GM21717 (cell line): ENCODE measurements around the gene PCNT.

Experiments
- ATAC-seq: cut with Tn5 transposase; IDR thresholded peaks from one replicate; pipeline ENCODE4 v1.9.1; 2021; ENCODE audit warnings: mild to moderate bottlenecking, moderate library complexity; ENCODE audit not compliant: unreplicated experiment

The PCNT gene, protein sequence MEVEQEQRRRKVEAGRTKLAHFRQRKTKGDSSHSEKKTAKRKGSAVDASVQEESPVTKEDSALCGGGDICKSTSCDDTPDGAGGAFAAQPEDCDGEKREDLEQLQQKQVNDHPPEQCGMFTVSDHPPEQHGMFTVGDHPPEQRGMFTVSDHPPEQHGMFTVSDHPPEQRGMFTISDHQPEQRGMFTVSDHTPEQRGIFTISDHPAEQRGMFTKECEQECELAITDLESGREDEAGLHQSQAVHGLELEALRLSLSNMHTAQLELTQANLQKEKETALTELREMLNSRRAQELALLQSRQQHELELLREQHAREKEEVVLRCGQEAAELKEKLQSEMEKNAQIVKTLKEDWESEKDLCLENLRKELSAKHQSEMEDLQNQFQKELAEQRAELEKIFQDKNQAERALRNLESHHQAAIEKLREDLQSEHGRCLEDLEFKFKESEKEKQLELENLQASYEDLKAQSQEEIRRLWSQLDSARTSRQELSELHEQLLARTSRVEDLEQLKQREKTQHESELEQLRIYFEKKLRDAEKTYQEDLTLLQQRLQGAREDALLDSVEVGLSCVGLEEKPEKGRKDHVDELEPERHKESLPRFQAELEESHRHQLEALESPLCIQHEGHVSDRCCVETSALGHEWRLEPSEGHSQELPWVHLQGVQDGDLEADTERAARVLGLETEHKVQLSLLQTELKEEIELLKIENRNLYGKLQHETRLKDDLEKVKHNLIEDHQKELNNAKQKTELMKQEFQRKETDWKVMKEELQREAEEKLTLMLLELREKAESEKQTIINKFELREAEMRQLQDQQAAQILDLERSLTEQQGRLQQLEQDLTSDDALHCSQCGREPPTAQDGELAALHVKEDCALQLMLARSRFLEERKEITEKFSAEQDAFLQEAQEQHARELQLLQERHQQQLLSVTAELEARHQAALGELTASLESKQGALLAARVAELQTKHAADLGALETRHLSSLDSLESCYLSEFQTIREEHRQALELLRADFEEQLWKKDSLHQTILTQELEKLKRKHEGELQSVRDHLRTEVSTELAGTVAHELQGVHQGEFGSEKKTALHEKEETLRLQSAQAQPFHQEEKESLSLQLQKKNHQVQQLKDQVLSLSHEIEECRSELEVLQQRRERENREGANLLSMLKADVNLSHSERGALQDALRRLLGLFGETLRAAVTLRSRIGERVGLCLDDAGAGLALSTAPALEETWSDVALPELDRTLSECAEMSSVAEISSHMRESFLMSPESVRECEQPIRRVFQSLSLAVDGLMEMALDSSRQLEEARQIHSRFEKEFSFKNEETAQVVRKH (N-terminal part only)

DNA sequence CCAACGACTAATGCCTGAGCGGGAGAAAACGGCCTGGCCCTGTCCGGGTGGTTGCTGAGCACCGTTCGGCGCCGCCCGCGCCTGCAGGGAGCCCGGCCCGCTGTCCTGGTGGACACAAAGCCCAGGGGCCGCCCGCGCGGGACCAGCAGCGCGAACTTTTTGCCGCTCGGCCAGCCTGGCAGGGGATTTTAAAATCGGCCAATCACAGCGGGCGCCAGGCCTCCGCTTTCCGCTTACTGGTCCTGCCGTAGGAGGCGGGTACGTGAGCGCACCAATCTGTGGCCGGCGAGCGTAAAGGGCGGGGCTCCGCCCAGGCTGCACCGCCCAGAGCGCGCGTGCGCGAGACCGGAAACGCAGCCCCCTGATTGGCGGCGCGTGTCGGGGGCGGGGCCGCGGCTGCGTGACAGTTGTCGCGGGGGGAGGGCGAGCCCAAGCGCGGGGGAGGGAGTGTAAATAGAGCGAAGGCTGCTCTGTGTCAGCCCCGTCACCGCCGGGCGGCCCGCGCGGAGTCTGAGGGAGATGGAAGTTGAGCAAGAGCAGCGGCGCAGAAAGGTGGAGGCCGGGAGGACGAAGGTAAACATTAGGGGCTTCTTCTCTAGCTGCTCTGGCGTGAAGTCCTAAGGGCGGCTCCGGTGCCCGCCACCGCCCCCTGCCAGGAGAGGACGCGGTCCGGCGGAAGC is at the start of gene PCNT, which contains the start of gene C21orf58:
Gene PCNT (plus strand): TSS at position 447 of the 680 bp plus-strand sequence. CDS start 73 bp downstream, at position 520.
Gene C21orf58 (minus strand): TSS at position 161 of the 680 bp plus-strand sequence. CDS start 1,132 bp downstream, outside the sequence.
- peak; percentile 73 for ATAC-seq

DNA sequence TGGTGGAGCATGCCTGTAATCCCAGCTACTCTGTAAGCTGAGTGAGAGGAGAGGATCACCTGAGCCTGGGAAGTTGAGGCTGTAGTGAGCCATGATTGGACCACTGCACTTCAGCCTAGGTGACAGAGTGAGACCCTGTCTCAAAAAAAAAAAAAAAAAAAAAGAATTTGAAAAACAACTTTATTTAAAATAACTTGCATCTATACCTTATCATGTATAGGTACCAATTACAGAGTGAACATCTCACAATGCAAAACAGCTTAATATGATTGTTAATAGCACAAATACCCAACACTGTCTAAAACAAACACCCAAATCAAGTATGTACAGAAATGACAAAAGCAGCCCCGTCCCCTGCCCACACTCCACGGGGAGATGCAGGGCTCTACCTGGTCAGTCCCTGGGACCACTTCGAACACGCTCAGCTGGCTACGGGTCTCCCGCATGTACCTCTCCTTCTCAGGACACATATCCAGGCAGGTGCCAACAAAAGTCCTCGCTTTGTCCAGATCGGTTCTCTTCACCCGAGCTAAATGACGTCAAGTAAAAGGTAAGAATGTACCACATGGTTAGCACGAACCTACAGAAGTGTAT is 49.1 kb upstream of the PCNT start:
- no peak for ATAC-seq

DNA sequence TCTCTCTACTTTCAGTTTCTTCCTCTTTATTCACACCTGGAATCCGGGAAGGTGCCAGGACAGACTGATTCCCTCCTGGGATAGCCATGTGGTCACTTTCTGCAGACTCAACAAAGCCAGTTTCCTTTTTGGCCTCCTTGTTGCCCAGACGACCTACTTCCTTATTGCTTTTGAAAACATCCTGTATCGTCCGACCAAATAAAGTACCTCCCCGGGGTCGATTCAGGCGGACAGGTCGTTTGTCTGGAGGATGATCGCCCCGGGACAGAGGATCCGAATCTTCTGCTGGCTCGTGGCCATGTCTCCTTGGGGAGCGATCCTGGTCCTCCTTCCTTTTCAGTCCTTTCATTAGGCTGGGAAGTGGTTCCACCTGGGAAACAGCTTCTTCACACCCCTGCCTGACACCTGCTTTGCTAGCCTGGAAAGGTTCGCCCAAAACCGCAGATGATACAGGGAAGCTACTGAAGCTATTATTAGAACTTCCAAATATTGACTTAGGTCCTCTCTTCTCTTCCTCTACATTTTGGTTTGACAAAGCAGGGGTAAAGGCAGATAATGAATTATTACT is 39.8 kb upstream of the PCNT start:
- no peak for ATAC-seq

DNA sequence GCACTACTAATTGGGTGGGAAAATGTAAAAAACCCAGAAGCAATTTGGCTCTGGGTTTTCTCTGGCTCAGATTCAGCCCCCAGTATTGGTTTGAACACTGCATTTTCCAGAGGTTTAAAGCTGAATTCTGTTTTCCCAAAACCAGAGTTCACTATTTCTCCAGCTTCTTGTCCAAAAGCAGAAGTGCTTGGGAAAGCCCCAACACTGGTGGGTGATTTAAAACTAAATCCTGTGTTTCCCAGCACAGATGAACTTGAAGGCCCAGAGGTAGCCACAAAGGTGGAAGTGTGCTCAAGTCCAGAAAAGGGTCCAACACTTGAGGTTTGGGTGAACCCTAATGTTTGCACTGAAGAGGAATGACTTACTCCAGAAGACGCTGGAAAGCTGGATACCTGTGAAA is 39.2 kb upstream of the PCNT start:
- ATAC-seq = no peak

DNA sequence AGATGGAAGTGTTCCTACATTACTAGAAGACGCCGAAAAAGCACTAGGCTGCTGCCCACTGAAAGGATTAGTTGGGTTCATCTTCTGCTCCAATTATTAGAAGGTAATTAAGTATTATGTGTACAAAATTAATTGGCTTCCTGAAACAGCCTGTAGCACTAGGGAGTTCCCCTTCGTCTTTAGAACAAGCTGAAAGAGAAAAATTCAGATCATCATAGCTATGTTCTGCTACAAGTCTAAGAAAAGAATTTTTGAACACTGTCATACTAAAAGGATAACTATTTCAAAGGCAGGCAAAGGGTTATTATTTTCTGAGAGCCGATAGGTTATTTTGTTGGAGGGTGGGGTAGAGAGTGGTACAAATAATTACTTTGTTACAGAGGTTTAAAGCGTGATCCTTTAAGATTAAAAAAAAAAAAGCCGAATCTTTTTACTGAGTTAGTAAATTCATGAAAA is 38.7 kb upstream of the PCNT start, which contains the start of gene MCM3AP:
Gene MCM3AP (minus strand): TSS at position 406 of the 456 bp plus-strand sequence. CDS start 325 bp downstream, at position 81.
- no peak for ATAC-seq

DNA sequence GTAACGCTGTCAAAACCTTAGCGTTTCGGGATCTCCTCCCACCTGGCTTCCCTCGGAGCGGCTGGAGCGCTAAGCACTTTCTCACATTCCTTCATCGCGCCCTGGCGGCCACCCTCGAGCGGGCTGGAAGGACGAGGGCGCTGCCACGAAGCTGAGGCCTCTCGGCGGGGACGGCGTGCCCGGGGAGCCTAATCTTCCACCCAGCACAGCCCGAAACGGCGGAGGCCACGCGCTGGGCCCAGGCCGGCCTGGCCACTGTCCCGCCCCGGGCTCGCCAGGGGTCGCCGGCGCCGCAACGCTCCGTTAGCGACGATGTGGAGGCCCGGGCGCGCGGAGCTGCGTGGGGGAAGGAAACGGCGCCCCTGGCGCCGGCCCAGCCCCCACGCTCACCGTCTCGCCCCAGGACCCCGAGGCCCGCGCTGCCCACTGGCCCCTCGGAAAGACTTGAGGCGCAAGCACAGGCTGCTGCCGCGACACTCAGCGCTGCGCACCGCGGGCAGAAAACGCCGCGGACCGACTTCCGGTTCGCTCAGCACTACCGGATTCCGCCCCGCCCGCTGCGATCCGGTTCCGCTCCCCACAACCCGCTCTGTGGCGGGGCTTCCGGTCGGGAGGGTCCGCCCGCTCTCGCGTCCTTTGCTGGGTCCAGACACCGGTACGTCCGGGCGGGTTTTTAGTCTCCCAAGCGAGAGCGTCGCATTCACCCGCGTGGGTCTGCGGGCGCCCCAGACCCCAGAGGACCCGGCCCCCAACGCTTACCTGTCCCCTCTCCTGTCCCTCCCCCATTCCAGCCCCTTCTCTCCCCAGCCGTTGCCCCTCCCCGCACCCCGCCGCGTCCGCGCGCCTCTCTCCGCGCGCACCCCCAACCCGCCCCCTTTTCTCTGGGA is 38.0 kb upstream of the PCNT start, which contains the start of gene YBEY:
Gene YBEY (plus strand): TSS at position 582 of the 887 bp plus-strand sequence. CDS start 572 bp downstream, outside the sequence.
- ATAC-seq = peak; percentile 79

DNA sequence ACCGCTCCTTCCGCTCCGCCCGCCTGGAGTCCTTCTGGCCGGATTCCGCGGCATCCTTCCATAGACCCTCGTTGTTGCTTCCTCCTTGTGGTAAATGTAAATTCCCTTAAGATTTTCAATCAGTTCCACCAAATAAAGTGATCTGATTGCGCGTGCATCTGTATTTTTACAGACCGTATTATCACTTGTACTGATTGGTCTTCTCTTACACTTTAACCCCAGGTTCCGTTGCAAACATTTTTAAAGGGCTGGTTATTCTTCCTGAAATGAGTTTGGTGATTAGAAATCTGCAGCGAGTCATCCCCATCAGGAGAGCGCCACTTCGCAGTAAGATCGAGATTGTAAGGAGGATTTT is 37.3 kb upstream of the PCNT start:
- no peak for ATAC-seq

DNA sequence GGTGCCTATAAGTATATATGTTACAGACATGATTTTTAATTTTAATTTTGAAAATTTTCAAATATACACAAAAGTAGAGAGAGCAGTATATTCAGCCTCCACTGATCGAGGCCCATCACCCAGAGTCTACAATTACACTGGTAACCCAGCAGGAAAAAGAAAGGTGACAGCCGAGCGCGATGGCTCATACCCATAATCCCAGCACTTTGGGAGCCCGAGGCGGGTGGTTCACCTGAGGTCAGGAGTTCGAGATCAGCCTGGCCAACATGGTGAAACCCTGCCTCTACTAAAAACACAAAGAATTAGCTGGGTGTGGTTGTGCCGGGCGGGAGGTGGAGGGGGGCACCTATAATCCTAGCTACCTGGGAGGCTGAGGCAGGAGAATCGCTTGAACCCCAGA is 36.4 kb upstream of the PCNT start:
- ATAC-seq = no peak

DNA sequence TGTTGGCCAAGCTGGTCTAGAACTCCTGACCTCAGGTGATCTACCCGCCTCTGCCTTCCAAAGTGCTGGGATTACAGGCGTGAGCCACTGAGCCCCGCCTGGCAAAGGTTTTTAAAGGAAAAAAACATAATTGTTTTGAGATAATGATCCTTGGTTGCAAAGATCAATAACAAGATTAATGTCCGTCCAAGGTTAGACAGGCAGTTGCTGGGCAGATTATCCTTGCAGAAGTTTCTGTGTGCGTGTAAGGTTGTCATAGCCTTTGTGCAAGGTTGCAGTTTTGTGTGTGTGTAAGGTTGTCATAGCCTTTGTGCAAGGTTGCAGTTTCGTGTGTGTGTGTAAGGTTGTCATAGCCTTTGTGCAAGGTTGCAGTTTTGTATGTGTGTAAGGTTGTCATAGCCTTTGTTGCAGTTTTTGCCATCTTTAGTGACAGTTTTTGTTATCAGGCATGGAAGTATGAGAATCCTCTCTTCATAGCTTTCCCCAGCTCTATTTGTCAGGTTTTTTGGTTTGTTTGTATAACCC is 34.2 kb upstream of the PCNT start:
- ATAC-seq = no peak

DNA sequence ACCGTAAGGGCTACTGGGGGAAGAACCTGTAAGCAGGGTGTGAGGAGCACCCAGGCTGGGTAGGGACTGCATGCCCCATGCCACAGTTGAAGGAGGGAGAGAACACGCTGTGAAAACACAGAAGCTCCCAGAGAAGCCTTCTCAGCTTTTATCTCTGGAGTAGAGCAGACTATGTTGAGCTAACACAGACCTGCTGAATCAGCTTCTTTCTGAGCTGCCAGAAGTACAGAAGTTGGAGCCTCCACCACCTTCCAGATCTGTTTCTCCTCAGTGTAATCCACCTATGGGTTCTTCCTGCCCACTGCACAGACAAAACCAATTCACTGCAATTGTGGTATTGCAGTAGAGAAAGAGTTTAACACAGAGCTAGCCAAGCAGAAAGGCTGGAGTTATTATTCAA is 32.4 kb upstream of the PCNT start:
- ATAC-seq = no peak

DNA sequence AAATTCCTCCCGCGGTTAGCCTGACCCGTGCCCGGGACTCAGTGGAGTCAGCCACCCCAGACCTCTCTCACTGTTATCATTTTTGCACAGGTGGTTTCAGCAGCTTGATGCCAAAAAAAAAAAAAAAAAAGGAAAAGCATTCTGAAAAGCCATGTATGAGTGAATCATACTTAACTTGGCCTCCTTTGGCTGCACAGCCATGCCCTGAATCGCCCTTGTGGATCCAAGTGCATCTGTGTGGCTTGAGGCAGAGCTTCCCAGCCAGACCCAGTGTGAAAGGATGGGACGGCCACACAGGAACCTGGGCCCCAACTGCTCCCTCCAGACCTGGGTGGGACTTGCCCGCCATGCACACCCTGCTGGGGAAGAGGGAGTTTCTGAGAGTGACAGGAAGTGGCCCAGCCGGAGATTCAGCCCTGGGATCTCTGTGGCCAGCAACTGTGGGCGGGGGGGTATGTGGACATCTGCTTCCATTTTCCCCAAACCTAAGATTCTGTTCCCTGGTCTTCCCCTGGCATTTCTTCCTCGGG is 29.2 kb upstream of the PCNT start:
- no peak for ATAC-seq

DNA sequence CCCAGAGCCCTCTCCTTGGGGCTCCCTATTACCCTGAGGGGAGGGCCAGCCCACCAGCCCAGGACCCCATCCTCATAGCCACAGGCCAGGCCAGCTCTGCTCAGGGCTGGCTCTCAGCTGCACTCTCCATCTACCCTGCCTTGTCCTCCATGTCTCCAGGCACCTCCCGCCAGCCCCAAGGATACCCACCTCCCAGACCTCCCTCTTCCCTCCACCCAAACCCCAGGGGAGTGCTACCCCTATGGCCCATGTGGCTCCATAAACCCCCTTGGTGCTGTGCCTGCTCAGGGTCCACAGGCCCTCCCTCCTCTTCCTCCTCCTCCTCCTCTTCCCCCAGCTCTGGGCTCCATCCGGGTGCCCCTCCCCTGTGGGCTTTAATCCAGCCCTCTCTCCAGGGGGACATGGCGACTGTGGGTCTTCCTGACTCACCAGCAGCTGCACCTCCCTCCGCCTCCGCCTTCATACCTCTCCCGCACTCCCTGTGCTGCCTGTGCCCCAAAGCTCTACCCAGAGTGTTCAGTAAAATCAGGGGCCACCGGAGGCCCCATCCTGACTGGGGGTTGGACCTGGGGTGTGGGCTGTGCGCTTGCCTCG is 28.7 kb upstream of the PCNT start:
- no peak for ATAC-seq

DNA sequence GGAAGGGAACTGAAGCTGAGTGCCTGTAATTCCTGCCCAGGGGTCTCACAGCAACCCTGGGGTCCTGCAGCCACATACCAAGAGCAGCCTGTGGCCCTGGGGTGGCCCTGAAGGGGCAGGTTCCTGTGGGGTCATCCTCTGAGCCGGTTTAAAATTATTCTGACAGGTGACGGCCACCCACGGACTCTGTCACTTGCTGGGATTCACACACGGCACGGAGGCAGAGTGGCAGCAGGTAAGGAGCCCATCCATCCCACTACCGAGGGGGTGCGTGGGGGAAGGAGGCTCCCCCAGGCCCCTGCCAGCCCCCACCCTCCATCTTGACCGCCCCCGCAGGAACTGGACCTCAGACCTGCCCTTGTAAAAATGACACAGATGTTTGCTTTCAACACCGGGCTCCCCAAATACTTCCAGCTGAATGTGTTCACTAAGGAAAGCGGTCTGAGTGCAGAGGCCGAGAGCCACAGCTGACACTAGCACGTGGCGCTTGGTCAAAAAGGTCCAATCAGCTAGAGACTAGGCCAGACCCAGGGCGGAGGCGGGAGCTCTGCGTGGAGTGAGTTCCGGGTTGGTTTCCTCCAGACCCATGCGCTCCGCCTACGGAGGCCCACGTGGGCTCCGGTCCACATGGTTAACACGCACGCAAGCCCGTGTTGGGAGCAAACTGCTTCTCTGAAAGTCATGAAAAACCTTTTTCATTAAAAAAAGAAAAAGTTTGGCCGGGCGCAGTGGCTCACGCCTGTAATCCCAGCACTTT is 27.8 kb upstream of the PCNT start:
- ATAC-seq = no peak

DNA sequence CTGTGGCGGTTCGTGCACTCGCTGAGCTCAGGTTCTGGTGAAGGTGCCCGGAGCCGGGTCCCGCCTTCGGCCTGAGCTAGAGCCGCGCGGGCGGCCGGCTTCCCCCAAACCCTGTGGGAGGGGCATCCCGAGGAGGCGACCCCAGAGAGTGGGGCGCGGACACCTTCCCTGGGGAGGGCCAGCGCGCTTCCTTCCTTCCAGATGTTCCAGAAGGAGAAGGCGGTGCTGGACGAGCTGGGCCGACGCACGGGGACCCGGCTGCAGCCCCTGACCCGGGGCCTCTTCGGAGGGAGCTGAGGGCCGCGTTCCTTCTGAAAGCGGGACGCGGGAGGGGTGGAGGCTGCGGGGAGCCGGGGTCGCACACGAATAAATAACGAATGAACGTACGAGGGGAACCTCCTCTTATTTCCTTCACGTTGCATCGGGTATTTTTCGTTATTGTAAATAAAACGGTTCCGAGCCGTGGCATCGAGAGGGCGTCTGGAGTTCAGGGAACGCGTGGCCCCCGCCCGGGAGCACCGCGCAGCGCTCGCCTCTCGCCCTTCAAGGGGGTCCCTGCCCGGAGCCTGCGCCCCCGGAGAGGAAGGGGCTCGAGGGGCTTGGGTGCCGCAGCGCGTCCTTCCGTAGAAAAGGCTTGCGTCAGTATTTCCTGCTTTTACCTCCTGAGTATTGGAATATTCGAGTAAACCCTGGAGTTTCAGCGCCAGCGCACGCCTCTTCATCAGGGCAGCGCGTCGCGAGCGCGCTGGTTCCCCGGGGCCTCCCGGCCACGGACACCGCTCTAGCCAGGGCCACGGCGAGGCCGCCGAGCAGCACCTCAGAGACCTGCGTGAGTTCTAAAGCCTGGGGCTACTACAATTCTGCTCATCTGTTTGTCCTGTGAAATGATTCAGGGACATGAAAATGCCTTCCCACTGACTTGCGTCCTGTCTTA is 26.4 kb upstream of the PCNT start:
- no peak for ATAC-seq

DNA sequence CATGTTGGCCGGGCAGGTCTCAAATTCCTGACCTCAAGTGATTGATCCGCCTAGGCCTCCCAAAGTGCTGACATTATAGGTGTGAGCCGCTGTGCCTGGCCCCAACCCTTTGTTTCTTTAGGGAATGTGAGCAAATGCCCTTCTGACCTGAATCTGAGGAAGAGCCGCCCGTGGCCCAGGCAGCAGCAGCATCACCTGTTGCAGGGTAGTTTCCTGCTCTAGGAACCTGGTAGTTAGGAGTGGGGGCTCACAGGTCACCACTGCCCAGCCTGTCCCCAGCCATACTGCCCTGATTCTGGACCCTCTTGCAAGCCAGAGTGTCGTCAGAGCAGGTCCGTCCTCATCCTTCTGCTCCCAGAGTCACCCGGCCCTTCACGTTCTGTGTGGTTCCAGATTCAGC is 24.8 kb upstream of the PCNT start:
- no peak for ATAC-seq

DNA sequence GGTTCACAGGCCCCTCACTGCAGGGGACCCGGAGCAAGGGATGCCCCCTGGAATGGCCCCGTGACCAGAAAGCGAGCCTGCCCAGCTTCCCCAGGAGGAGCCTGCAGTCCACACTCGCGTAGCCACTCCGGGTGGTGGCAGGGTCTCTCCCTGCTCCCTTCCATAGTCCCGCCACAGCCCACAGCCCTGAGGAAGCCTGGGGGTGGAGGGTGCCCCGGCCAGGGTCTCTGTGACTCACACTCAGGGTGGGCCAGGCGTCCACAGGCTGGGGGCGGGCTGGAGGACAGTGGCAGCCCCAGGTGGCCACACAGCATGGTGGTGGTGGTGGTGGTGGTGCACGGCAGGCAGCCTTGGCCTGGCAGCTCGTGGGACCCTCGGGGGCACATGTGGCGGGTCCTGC is 22.2 kb upstream of the PCNT start:
- no peak for ATAC-seq
